ENCODE measurements around the gene PLEKHM3.

PLEKHM3 gene

DNA sequence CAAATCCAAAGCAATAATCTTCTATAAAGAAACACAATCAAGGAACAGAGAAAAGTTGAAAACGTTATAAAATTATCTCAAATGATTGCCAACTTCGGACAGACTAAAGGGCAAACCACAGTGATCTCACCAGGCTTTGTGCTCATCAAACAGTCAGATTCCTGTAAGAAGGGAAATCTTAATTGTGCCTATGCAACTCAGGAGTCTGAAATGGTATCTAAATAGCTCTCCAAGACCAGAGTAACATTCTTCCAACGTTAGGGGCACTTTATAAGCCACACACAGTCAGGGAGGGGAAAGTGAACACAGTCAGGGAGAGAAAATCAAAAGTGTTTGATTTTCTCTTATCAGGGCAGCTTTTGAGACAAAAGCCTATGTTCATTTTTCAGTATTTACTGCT lies 29.4 kb downstream of the PLEKHM3 start:
- H3K4me3 ChIP-seq (ENCODE audit: low read length in 2 of 2), result no peak overlapping the region
- peaks cover 6 to 10% of the 10 kb centered on the region in 2 donors for H3K36me3 ChIP-seq (ENCODE audit: control insufficient read depth in 2 of 2, insufficient read depth in 2 of 2, low read length in 2 of 2)
- no peaks in the 10 kb centered on the region for H3K27me3 ChIP-seq (ENCODE audit: control insufficient read depth in 2 of 2, insufficient read depth in 2 of 2, low read length in 2 of 2)
- H3K4me1 ChIP-seq (ENCODE audit: control insufficient read depth in 2 of 2, insufficient read depth in 2 of 2, low read length in 2 of 2), result no peaks in the 10 kb centered on the region
- no peaks in the 10 kb centered on the region for H3K9me3 ChIP-seq (ENCODE audit: control insufficient read depth in 2 of 2, low read length in 2 of 2)
- H3K27ac ChIP-seq (ENCODE audit: low read depth in 2 of 2, low read length in 2 of 2), result no peak overlapping the region
- H3K9ac ChIP-seq (ENCODE audit: low read depth in 1 of 2, low read length in 2 of 2), result no peak overlapping the region

DNA sequence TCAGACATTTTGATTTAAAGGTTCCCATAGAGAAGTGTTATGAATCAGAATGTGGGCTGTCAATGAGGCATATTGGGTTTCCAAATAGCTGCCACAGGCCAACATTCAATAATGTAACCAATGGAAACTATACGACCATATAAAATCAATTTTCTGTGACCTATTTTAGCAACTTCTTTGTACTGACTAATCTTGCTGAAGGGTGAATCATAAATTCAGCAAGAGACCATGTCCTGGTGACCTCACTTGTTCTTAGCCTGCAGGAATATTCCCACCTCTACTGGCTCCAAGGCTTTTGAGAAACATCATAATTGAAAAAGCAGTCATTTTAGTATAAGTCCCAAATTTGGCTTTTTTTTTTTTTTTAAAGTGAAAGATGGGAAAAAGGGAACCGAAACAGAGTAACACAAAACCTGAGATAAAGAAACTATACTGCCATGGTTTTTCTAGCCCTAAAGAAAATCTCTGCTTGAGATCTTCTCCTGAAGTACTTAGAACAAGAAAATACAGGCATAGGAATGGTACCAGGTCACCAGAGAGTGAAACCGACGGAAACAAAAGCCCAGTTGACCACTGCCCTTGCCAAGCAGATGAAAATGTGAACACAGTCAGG lies 32.1 kb downstream of the PLEKHM3 start:
- Histone ChIP-seq H3K4me1 (ENCODE audit: control insufficient read depth in 2 of 2, insufficient read depth in 2 of 2, low read length in 2 of 2) (no peaks in the 10 kb centered on the region), H3K9ac (ENCODE audit: low read depth in 1 of 2, low read length in 2 of 2) (no peak overlapping the region), H3K4me3 (ENCODE audit: low read length in 2 of 2) (no peak overlapping the region), H3K9me3 (ENCODE audit: control insufficient read depth in 2 of 2, low read length in 2 of 2) (no peaks in the 10 kb centered on the region), H3K27ac (ENCODE audit: low read depth in 2 of 2, low read length in 2 of 2) (no peak overlapping the region), H3K36me3 (ENCODE audit: control insufficient read depth in 2 of 2, insufficient read depth in 2 of 2, low read length in 2 of 2) (peaks cover 0 to 3% of the 10 kb centered on the region in 2 donors), H3K27me3 (ENCODE audit: control insufficient read depth in 2 of 2, insufficient read depth in 2 of 2, low read length in 2 of 2) (no peaks in the 10 kb centered on the region)

DNA sequence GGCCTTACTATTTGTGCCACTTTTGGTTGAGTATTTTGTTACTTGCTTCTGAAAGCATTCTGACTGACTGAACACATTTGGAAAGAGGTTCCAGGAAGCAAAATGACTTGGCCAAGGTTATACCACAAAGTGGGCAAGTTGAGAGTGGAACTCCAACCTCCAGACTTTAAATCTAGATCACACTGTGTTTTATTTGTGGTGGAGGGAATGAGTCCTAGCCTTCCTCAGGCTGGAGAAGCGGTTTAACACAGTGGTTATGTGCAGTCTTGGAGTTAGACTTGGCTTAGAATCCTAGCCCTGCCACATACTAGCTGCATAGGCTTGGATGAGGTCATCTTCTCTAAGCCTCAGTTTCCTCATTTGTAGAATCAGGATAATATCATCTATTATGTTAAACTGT lies 33.4 kb downstream of the PLEKHM3 start:
- Histone ChIP-seq H3K27me3 (ENCODE audit: control insufficient read depth in 2 of 2, insufficient read depth in 2 of 2, low read length in 2 of 2) (no peaks in the 10 kb centered on the region), H3K27ac (ENCODE audit: low read depth in 2 of 2, low read length in 2 of 2) (no peak overlapping the region), H3K9me3 (ENCODE audit: control insufficient read depth in 2 of 2, low read length in 2 of 2) (no peaks in the 10 kb centered on the region), H3K9ac (ENCODE audit: low read depth in 1 of 2, low read length in 2 of 2) (no peak overlapping the region), H3K36me3 (ENCODE audit: control insufficient read depth in 2 of 2, insufficient read depth in 2 of 2, low read length in 2 of 2) (no peaks in the 10 kb centered on the region), H3K4me1 (ENCODE audit: control insufficient read depth in 2 of 2, insufficient read depth in 2 of 2, low read length in 2 of 2) (no peaks in the 10 kb centered on the region), H3K4me3 (ENCODE audit: low read length in 2 of 2) (no peak overlapping the region)

DNA sequence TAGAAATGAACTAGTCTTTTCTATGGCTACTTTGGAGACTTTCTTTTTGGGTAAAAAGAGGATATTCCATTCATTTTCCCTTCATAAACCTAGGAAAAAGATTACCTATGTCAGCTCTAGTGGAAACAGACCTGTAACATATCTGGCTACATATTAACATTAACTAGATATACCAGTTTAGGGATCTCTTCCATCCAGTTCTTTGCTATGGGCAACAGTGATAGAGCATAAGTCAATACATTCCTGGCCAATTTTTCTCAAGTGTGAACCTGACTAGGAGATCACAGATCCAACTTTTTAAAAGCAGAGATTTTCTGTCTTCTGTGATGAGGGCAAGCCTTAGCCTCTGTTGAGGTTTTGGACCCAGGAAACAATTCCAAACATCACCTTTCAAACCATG lies 34.5 kb downstream of the PLEKHM3 start:
- Histone ChIP-seq H3K27me3 (ENCODE audit: control insufficient read depth in 2 of 2, insufficient read depth in 2 of 2, low read length in 2 of 2) (no peaks in the 10 kb centered on the region), H3K4me1 (ENCODE audit: control insufficient read depth in 2 of 2, insufficient read depth in 2 of 2, low read length in 2 of 2) (no peaks in the 10 kb centered on the region), H3K36me3 (ENCODE audit: control insufficient read depth in 2 of 2, insufficient read depth in 2 of 2, low read length in 2 of 2) (no peaks in the 10 kb centered on the region), H3K27ac (ENCODE audit: low read depth in 2 of 2, low read length in 2 of 2) (no peak overlapping the region), H3K9ac (ENCODE audit: low read depth in 1 of 2, low read length in 2 of 2) (no peak overlapping the region), H3K9me3 (ENCODE audit: control insufficient read depth in 2 of 2, low read length in 2 of 2) (no peaks in the 10 kb centered on the region), H3K4me3 (ENCODE audit: low read length in 2 of 2) (no peak overlapping the region)

DNA sequence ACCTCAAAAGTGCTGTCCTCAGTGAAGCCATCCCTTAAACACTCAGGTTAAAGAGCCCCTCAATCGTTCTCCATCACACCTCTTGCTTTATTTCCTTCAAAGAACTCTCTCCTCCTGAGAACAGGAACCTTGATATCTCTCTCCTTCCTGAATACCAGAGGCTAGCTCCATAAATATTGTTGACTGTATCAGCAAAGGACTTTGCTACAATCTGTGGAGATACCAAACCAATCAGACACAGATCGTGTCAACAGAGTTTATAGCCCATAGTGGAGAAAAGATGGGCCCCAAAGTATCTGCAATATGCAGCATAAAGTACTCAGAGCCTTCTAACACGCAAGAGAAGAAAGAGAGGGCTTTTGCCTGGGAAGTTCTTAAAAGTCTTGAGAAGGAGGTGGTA lies 36.4 kb downstream of the PLEKHM3 start:
- Histone ChIP-seq H3K4me3 (ENCODE audit: low read length in 2 of 2) (no peak overlapping the region), H3K9ac (ENCODE audit: low read depth in 1 of 2, low read length in 2 of 2) (no peak overlapping the region), H3K4me1 (ENCODE audit: control insufficient read depth in 2 of 2, insufficient read depth in 2 of 2, low read length in 2 of 2) (no peaks in the 10 kb centered on the region), H3K27ac (ENCODE audit: low read depth in 2 of 2, low read length in 2 of 2) (no peak overlapping the region), H3K9me3 (ENCODE audit: control insufficient read depth in 2 of 2, low read length in 2 of 2) (no peaks in the 10 kb centered on the region), H3K36me3 (ENCODE audit: control insufficient read depth in 2 of 2, insufficient read depth in 2 of 2, low read length in 2 of 2) (no peaks in the 10 kb centered on the region), H3K27me3 (ENCODE audit: control insufficient read depth in 2 of 2, insufficient read depth in 2 of 2, low read length in 2 of 2) (no peaks in the 10 kb centered on the region)

DNA sequence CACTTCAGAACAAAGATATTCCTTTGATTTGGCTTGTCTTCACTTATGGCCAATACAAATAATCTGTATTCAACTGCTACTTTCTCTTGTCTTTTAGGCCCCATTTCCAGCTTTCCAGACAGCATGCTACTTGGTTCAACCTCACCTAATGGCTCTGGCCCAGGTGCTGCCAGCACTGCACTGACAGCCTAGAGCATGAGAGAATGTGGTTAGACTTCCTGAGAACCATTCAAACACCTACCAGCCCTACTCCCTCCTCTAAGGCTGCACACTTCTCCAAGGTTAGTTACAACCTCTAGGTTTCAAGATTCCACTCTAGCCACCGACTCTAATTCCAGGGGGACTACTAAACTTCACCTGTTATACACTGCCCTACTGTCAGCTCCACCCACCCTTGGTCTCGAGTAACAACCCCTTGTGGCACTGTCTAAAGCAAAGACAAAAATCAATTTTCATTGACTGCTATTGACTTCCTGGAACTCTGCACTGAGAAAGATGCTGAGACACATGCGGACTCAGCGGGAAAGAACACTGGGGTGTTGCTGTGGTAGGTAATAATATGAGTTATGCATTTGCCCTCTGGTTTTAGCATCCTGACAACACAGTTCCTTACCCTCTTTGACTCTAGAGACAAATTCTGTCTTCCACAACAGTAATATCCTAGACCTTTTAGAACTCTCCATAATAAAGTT lies 38.2 kb downstream of the PLEKHM3 start:
- no peaks in the 10 kb centered on the region for H3K27me3 ChIP-seq (ENCODE audit: control insufficient read depth in 2 of 2, insufficient read depth in 2 of 2, low read length in 2 of 2)
- no peak overlapping the region for H3K4me3 ChIP-seq (ENCODE audit: low read length in 2 of 2)
- H3K27ac ChIP-seq (ENCODE audit: low read depth in 2 of 2, low read length in 2 of 2), result no peak overlapping the region
- no peaks in the 10 kb centered on the region for H3K9me3 ChIP-seq (ENCODE audit: control insufficient read depth in 2 of 2, low read length in 2 of 2)
- H3K36me3 ChIP-seq (ENCODE audit: control insufficient read depth in 2 of 2, insufficient read depth in 2 of 2, low read length in 2 of 2), result no peaks in the 10 kb centered on the region
- H3K4me1 ChIP-seq (ENCODE audit: control insufficient read depth in 2 of 2, insufficient read depth in 2 of 2, low read length in 2 of 2), result no peaks in the 10 kb centered on the region
- no peak overlapping the region for H3K9ac ChIP-seq (ENCODE audit: low read depth in 1 of 2, low read length in 2 of 2)

DNA sequence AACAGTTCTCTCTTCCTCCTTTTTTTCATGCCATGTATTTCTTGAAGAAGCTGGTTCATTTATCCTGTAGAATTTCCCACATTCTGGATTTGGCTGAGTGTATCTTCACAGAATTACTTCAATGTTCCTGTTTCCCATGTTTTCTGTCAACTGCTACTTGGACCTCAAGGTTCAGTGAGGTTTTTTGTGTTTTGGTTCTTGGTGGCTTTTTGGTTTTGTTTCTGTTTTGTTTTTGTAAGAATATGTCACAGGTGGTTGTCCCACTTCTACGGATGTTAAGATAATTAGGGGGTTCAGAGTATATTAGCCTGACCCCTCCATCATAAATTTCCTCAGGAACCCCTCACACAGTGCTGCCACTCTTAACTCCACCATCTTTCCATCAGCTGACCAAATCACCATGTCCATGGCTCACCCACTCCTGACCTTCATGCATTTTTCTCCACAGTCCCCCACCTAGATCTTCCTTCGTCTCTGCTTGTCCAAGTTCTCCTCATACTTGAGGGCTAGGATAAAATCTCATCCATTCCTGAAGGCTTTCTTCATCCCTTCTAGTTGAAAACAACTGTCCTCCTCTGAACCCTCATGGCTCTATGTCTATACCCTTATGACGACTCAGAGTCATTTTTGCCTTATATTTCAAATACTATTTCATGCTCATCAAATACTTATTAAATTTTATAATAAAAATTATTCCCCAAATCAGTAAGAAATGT lies 40.4 kb downstream of the PLEKHM3 start:
- H3K36me3 ChIP-seq (ENCODE audit: control insufficient read depth in 2 of 2, insufficient read depth in 2 of 2, low read length in 2 of 2), result no peaks in the 10 kb centered on the region
- H3K27me3 ChIP-seq (ENCODE audit: control insufficient read depth in 2 of 2, insufficient read depth in 2 of 2, low read length in 2 of 2), result no peaks in the 10 kb centered on the region
- H3K9ac ChIP-seq (ENCODE audit: low read depth in 1 of 2, low read length in 2 of 2), result no peak overlapping the region
- H3K4me3 ChIP-seq (ENCODE audit: low read length in 2 of 2), result no peak overlapping the region
- H3K4me1 ChIP-seq (ENCODE audit: control insufficient read depth in 2 of 2, insufficient read depth in 2 of 2, low read length in 2 of 2), result no peaks in the 10 kb centered on the region
- no peak overlapping the region for H3K27ac ChIP-seq (ENCODE audit: low read depth in 2 of 2, low read length in 2 of 2)
- no peaks in the 10 kb centered on the region for H3K9me3 ChIP-seq (ENCODE audit: control insufficient read depth in 2 of 2, low read length in 2 of 2)

DNA sequence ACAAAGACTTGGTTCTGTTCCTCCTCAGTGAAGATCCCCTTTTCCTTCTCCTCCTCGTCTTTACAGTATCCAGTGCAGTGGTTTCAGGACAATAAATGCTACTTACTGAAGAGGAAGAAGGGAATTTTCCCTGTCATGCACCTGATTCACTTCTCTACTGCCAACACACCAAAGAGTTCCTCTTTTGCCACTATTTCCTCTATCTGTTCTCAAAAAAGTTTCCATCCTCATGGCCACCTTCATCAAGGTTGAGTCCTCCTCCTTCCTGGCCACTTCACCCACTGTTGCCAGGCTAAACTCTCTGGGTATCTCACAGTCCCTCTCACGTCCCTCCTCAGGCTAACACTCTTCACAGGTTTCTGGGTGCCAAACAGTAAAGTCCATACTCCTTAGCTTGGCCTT lies 41.7 kb downstream of the PLEKHM3 start:
- Histone ChIP-seq H3K27me3 (ENCODE audit: control insufficient read depth in 2 of 2, insufficient read depth in 2 of 2, low read length in 2 of 2) (no peaks in the 10 kb centered on the region), H3K9ac (ENCODE audit: low read depth in 1 of 2, low read length in 2 of 2) (no peak overlapping the region), H3K27ac (ENCODE audit: low read depth in 2 of 2, low read length in 2 of 2) (no peak overlapping the region), H3K4me3 (ENCODE audit: low read length in 2 of 2) (no peak overlapping the region), H3K36me3 (ENCODE audit: control insufficient read depth in 2 of 2, insufficient read depth in 2 of 2, low read length in 2 of 2) (no peaks in the 10 kb centered on the region), H3K9me3 (ENCODE audit: control insufficient read depth in 2 of 2, low read length in 2 of 2) (no peaks in the 10 kb centered on the region), H3K4me1 (ENCODE audit: control insufficient read depth in 2 of 2, insufficient read depth in 2 of 2, low read length in 2 of 2) (no peaks in the 10 kb centered on the region)

DNA sequence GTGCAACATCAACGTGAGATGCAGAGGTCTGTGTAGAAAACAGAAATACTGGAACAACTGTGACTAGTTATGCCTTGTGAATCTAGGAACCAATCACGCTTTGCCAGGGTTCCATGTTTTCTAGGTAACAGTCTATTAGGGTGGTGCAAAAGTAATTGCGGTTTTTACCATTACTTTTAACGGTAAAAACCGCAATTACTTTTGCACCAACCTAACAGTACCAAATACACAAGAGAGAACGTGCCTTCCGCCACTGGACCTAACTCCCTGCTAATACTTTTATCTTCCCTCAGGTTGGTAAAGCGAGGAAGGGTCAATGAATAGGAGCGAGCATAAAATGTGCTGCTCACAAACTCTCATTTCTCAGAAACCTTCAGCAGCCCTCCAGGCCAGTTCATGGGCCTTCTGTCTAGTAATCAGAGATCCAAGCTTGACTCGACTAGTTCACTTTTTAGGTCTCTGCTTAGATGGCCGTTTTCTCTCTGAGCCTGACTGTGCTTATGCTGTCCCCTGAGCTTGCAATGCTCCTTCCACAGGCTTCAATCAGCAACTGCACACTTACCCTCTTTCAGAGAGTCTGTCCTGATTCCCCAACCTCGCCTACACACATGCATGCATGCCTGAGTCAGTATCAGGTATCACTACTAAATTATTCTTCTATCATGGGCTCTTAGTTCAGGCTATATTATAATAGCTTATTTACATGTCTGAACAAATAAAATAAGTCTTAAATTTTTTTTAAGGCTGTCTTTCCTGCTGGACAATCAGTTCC lies 47.0 kb downstream of the PLEKHM3 start:
- Histone ChIP-seq H3K4me1 (ENCODE audit: control insufficient read depth in 2 of 2, insufficient read depth in 2 of 2, low read length in 2 of 2) (no peaks in the 10 kb centered on the region), H3K9me3 (ENCODE audit: control insufficient read depth in 2 of 2, low read length in 2 of 2) (no peaks in the 10 kb centered on the region), H3K27ac (ENCODE audit: low read depth in 2 of 2, low read length in 2 of 2) (no peak overlapping the region), H3K36me3 (ENCODE audit: control insufficient read depth in 2 of 2, insufficient read depth in 2 of 2, low read length in 2 of 2) (peaks cover 8 to 9% of the 10 kb centered on the region in 2 donors), H3K4me3 (ENCODE audit: low read length in 2 of 2) (no peak overlapping the region), H3K9ac (ENCODE audit: low read depth in 1 of 2, low read length in 2 of 2) (no peak overlapping the region), H3K27me3 (ENCODE audit: control insufficient read depth in 2 of 2, insufficient read depth in 2 of 2, low read length in 2 of 2) (no peaks in the 10 kb centered on the region)

DNA sequence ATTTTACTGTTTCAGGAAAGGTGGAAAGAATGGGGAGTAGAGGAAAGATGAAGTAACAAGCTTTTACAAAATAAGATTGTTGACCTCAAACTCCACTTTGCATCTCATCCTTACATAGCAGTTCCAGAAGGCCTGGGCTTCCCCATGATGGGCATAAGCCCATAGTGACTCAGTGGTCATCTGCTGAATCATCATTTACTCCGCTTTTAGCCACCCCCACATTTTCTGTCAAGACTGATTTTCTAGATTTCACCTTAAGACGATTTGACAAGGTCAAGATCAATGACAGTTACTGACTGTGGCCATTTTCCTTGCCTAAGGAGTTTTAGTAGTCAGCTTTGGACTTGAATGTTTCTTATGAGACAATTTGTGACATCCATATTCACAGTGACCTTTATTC lies 49.4 kb downstream of the PLEKHM3 start:
- Histone ChIP-seq H3K4me1 (ENCODE audit: control insufficient read depth in 2 of 2, insufficient read depth in 2 of 2, low read length in 2 of 2) (peaks cover 2 to 4% of the 10 kb centered on the region in 2 donors), H3K9me3 (ENCODE audit: control insufficient read depth in 2 of 2, low read length in 2 of 2) (no peaks in the 10 kb centered on the region), H3K27ac (ENCODE audit: low read depth in 2 of 2, low read length in 2 of 2) (no peak overlapping the region), H3K36me3 (ENCODE audit: control insufficient read depth in 2 of 2, insufficient read depth in 2 of 2, low read length in 2 of 2) (peaks cover 8 to 9% of the 10 kb centered on the region in 2 donors), H3K9ac (ENCODE audit: low read depth in 1 of 2, low read length in 2 of 2) (no peak overlapping the region), H3K4me3 (ENCODE audit: low read length in 2 of 2) (no peak overlapping the region), H3K27me3 (ENCODE audit: control insufficient read depth in 2 of 2, insufficient read depth in 2 of 2, low read length in 2 of 2) (no peaks in the 10 kb centered on the region)

All from mucosa of rectum (tissue), 2 donors.